Activated CD8-positive, alpha-beta T cell treated with anti-CD3 and anti-CD28 coated beads for 36 hours (primary cell): ENCODE results near the gene RPL7L1. TPM values are rescaled to one million over a fixed set of nuclear protein-coding genes. Genes with fewer than 3 reads are reported as not detected.
A peak's percentile ranks its signal among the peaks of the same experiment; 100 is the strongest.

Experiments used
- ATAC-seq: fragments of 200-7000 bp; cut with Tn5 transposase; one replicate; pipeline ENCODE4 v1.10.0; 2021; ENCODE audit warnings: mild to moderate bottlenecking, moderate library complexity
- CTCF ChIA-PET: fragments of 350-600 bp; sonication (Branson Sonifier 250); formaldehyde crosslinking; loops from one replicate; lab custom pipeline; 2021; ENCODE audit warnings: antibody characterized with exemption; lab: Charles Lee
- POLR2A ChIA-PET: fragments of 350-600 bp; sonication (Branson Sonifier 250); formaldehyde crosslinking; loops from one replicate; lab custom pipeline; 2021; ENCODE audit warnings: antibody characterized with exemption; lab: Charles Lee
- DNase-seq: peaks from one replicate; pipeline ENCODE4 v3.0.0-alpha.2; 2020
- H3K27ac Mint-ChIP-seq: one replicate; pipeline ENCODE4 v1.8.0; 2021; ENCODE audit warnings: mild to moderate bottlenecking, mixed read lengths
- H3K27me3 Mint-ChIP-seq: one replicate; pipeline ENCODE4 v1.8.0; 2021; ENCODE audit warnings: mixed read lengths
- H3K36me3 Mint-ChIP-seq: one replicate; pipeline ENCODE4 v1.8.0; 2021; ENCODE audit warnings: low read depth, mixed read lengths
- H3K4me1 Mint-ChIP-seq: one replicate; pipeline ENCODE4 v1.8.0; 2021; ENCODE audit warnings: low read depth, mixed read lengths
- H3K4me3 Mint-ChIP-seq: one replicate; pipeline ENCODE4 v1.8.0; 2021; ENCODE audit warnings: mild to moderate bottlenecking, moderate library complexity, mixed read lengths
- H3K9me3 Mint-ChIP-seq: one replicate; pipeline ENCODE4 v1.8.0; 2021; ENCODE audit warnings: mixed read lengths
- CTCF ChIP-seq: fragments of 200-600 bp; IDR thresholded peaks from one replicate; pipeline ENCODE4 v1.8.0; 2022; ENCODE audit warnings: antibody characterized with exemption, mild to moderate bottlenecking
- intact Hi-C: fragments of 100-400 bp; cut with micrococcal nuclease; formaldehyde crosslinking; loops from one replicate; pipeline ENCODE4 v1.10.0; 2022
- total RNA-seq, 2 experiments: library from RNA; stranded (reverse); gene quantifications; one replicate each; pipeline ENCODE4 v1.2.3, GENCODE V29; 2021

The RPL7L1 gene
- total RNA-seq, 2 experiments from 2014 or later: 135 to 137 TPM

GRCh38 chr6:42907336-42907735 lies 27.9 kb downstream of the RPL7L1 start:
- no peaks in the 10 kb centered on the region for H3K36me3 Mint-ChIP-seq
- POLR2A ChIA-PET: interaction anchor here (1.6 kb wide), 1 partner anchor 17 kb away, joined by 4 read pairs; a partner anchor contains a TSS
- H3K9me3 Mint-ChIP-seq: no peaks in the 10 kb centered on the region

DNA sequence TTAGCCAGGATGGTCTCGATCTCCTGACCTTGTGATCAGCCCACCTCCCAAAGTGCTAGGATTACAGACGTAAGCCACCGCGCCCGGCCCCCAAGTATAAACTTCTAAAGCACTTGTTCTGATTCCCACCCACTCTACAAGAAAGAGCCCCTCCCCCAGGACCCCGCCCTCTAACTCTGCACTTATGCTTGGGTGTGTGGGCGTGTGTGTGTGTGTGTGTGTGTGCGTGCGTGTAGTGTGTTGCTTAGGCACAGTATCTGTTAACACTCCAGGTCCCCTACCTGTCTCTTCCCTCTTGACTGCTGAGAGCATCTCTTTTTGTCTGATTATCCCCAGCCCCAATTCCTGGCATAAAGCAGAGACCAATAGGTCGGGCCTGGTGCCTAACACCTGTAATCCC lies 30.4 kb downstream of the RPL7L1 start:
- no peaks in the 10 kb centered on the region for H3K36me3 Mint-ChIP-seq
- no peaks in the 10 kb centered on the region for H3K9me3 Mint-ChIP-seq
- ChIA-PET POLR2A (no interaction called here), CTCF (interaction anchor here (1.6 to 1.7 kb wide), 2 partner anchors 8 to 19 kb away, joined by 5 to 13 read pairs; partner anchors contain the start of gene CNPY3)
- no peak overlapping the region for H3K4me3 Mint-ChIP-seq
- no peak for TF ChIP-seq CTCF
- DNase-seq (peak; percentile 29), ATAC-seq (no peak)
- H3K27ac Mint-ChIP-seq: no peak overlapping the region
- intact Hi-C loops: loop anchor here (10.0 kb wide), 1 partner anchor 145 kb away; the partner anchor contains the start of genes CUL7, KLC4 and MRPL2
- H3K27me3 Mint-ChIP-seq: peaks cover 10% of the 10 kb centered on the region
- peaks cover 4% of the 10 kb centered on the region for H3K4me1 Mint-ChIP-seq

More at GRCh38 chr6:42907336-42907735, 27.9 kb downstream of the RPL7L1 start:
- Mint-ChIP-seq H3K27me3 (peaks cover 5% of the 10 kb centered on the region), H3K4me1 (peaks cover 4% of the 10 kb centered on the region), H3K27ac (no peak overlapping the region), H3K4me3 (no peak overlapping the region)
- no peak for DNase-seq
- intact Hi-C loops: loop anchor here (10.0 kb wide), 1 partner anchor 147 kb away; the partner anchor contains the start of genes CUL7, KLC4 and MRPL2
- TF ChIP-seq CTCF: no peak
- ATAC-seq: no peak
- CTCF ChIA-PET: interaction anchor here (2.2 to 3.6 kb wide), 2 partner anchors 8 to 236 kb away, joined by 8 to 12 read pairs; no protein-coding TSS in a partner anchor

DNA sequence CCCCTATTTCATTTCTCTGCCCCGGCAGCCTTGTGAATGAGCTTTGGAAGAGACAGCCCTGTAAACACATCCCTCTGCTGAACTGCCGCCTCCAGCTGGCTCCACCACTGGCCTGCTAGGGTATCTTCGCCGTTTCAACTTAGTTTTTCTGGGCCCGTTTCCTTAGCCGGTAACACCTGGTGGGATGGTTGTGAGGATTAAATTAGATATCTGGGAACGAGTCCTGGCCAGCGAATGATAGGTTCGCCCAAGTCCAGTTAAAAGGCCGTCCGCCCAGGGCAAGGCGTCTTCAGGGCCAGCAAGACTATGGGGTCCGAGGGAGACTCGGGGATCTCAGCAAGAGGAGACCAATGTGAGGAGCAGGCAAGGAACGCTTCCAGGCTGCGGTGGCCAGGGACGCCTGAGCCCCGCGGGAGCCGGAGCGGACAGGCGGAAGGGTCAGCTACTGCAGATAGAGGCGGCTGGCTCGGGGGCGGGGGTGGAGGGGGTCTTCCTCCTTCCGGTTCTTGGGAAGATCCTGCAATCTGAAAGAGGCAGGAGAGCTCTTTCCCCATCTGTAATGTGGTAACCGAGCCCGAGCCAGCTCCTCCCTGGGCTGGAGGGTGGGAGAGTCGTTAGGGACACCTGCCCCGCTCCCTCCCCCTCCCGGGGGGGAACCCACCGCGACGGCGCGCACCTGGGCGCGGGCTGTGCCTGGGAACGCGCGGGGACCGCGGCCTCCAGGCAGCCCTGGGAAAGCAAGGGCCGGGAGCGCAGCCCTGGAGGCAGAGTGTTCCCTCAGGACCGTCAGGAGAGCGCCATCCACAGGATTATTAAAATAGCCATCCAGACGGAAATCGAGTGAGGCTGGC lies 32.0 kb downstream of the RPL7L1 start:
- ChIA-PET CTCF (interaction anchor here (0.9 to 1.8 kb wide), 4 partner anchors 10 to 232 kb away, joined by 3 to 13 read pairs (median 4); partner anchors contain the start of gene CNPY3), POLR2A (interaction anchor here (1.3 kb wide), 1 partner anchor 18 kb away, joined by 4 read pairs; the partner anchor contains the start of gene CNPY3)
- ATAC-seq (peak; percentile 39), DNase-seq (no peak)
- H3K36me3 Mint-ChIP-seq: no peaks in the 10 kb centered on the region
- peaks cover 10% of the 10 kb centered on the region for H3K27me3 Mint-ChIP-seq
- peaks cover 4% of the 10 kb centered on the region for H3K4me1 Mint-ChIP-seq
- H3K9me3 Mint-ChIP-seq: no peaks in the 10 kb centered on the region
- peak overlapping the region; percentile 43 for H3K4me3 Mint-ChIP-seq
- H3K27ac Mint-ChIP-seq: no peak overlapping the region
- intact Hi-C loops: no loop called here
- TF ChIP-seq CTCF: no peak

- Mint-ChIP-seq H3K27me3 (peaks cover 10% of the 10 kb centered on the region), H3K27ac (no peak overlapping the region), H3K4me1 (peaks cover 4% of the 10 kb centered on the region), H3K4me3 (no peak overlapping the region), H3K36me3 (no peaks in the 10 kb centered on the region), H3K9me3 (no peaks in the 10 kb centered on the region)
- no peak for TF ChIP-seq CTCF
- intact Hi-C loops: no loop called here
- DNase-seq (no peak), ATAC-seq (no peak)
- ChIA-PET CTCF (interaction anchor here (0.9 to 1.2 kb wide), 4 partner anchors 14 to 229 kb away, joined by 3 to 4 read pairs (median 3); no protein-coding TSS in a partner anchor), POLR2A (interaction anchor here (0.6 to 2.4 kb wide), 4 partner anchors 15 to 1090 kb away, joined by 3 to 7 read pairs (median 3); partner anchors contain the start of genes CNPY3 and PEX6)
These were observed 35.1 kb downstream of the RPL7L1 start for GRCh38 chr6:42914546-42914945.
